SK-MEL-5 (cell line): ENCODE results near the gene OR14I1. TPM values are rescaled to one million over a fixed set of nuclear protein-coding genes. Genes with fewer than 3 reads are reported as not detected.
A peak's percentile ranks its signal among the peaks of the same experiment; 100 is the strongest.

ENCODE experiments used
- DNase-seq: peaks from one replicate; pipeline ENCODE4 v3.0.0-alpha.2; 2016; ENCODE audit warnings: low read depth, low spot score
- in situ Hi-C: cut with HindIII; loops from 2 replicates; pipeline ENCODE4 v1.10.0; 2016; ENCODE audit warnings: low sequenced_read_pairs, high pct_unique_total_duplicates, low pct_unique_long_range_greater_than_20kb
- polyA plus RNA-seq, 2 experiments: library from polyadenylated mRNA; depleted of rRNA; stranded (reverse); fragments of >200 nt; gene quantifications; 2 replicates each; pipeline ENCODE4 v1.2.3, GENCODE V29; 2015
- total RNA-seq: library from RNA; depleted of rRNA; stranded (reverse); fragments of >200 nt; shearing (Covaris generic); gene quantifications from 2 replicates; pipeline ENCODE4 v1.2.3, GENCODE V29; 2014; rRNA removed

OR14I1 gene
- total RNA-seq = not detected in 2 replicates
- not detected in 2 replicates for polyA plus RNA-seq (2015; cell fraction: cytosol; rRNA removed)
- polyA plus RNA-seq (2015; cell fraction: nucleus; rRNA removed) = not detected in 2 replicates

- DNase-seq = no peak
- in situ Hi-C loops = no loop called here
These were observed at the start of gene OR14I1 for GRCh38 chr1:248702714-248703113. Gene OR14I1, minus strand, starts transcription at chr1:248702766.

GRCh38 chr1:248751635-248752034 lies 49.1 kb upstream of the OR14I1 start:
- DNase-seq = no peak
- in situ Hi-C loops = no loop called here

- DNase-seq = no peak
- in situ Hi-C loops = no loop called here
These were observed 48.6 kb upstream of the OR14I1 start for GRCh38 chr1:248751142-248751541.

- in situ Hi-C loops = no loop called here
- DNase-seq = no peak
These were observed 47.9 kb upstream of the OR14I1 start for GRCh38 chr1:248750496-248750895.

GRCh38 chr1:248748211-248748610 lies 45.6 kb upstream of the OR14I1 start:
- peak; percentile 13 for DNase-seq
- in situ Hi-C loops = no loop called here

- no peak for DNase-seq
- in situ Hi-C loops = no loop called here
These were observed 38.3 kb upstream of the OR14I1 start for GRCh38 chr1:248740876-248741275.

- no peak for DNase-seq
- in situ Hi-C loops = no loop called here
These were observed 37.1 kb upstream of the OR14I1 start for GRCh38 chr1:248739572-248740205.

GRCh38 chr1:248737457-248737856 lies 34.9 kb upstream of the OR14I1 start:
- in situ Hi-C loops = no loop called here

GRCh38 chr1:248736977-248737376 lies 34.4 kb upstream of the OR14I1 start:
- DNase-seq = no peak
- in situ Hi-C loops = no loop called here

More at GRCh38 chr1:248737457-248737856, 34.9 kb upstream of the OR14I1 start:
- DNase-seq = no peak

GRCh38 chr1:248733566-248733965 lies 31.0 kb upstream of the OR14I1 start:
- DNase-seq = no peak
- in situ Hi-C loops = no loop called here

- DNase-seq = peak; percentile 95
- in situ Hi-C loops = no loop called here
These were observed 28.2 kb upstream of the OR14I1 start for GRCh38 chr1:248730507-248731335.

GRCh38 chr1:248714248-248714647 lies 11.7 kb upstream of the OR14I1 start:
- DNase-seq = no peak
- in situ Hi-C loops = no loop called here

GRCh38 chr1:248710305-248710900 lies 7.8 kb upstream of the OR14I1 start:
- DNase-seq = no peak
- in situ Hi-C loops = no loop called here

GRCh38 chr1:248704606-248705005 lies 2.0 kb upstream of the OR14I1 start:
- in situ Hi-C loops = no loop called here
- DNase-seq = no peak

GRCh38 chr1:248703674-248704073 lies 1.1 kb upstream of the OR14I1 start:
- in situ Hi-C loops = no loop called here
- peak; percentile 10 for DNase-seq

GRCh38 chr1:248699099-248699498 lies 3.5 kb downstream of the OR14I1 start:
- in situ Hi-C loops = no loop called here
- DNase-seq = no peak

GRCh38 chr1:248697907-248698306 lies 4.7 kb downstream of the OR14I1 start:
- DNase-seq = no peak

GRCh38 chr1:248696774-248697173 lies 5.8 kb downstream of the OR14I1 start:
- in situ Hi-C loops = no loop called here
- peak; percentile 45 for DNase-seq

More at GRCh38 chr1:248697907-248698306, 4.7 kb downstream of the OR14I1 start:
- in situ Hi-C loops = no loop called here
